Kidney (tissue), 14 donors: Measurements from ENCODE around the gene PKD1. TPM values are rescaled to one million over a fixed set of nuclear protein-coding genes. Genes with fewer than 3 reads are reported as not detected.
A peak's percentile ranks its signal among the peaks of the same experiment; 100 is the strongest.

Source experiments
- DNase-seq, 5 donors: peaks; one replicate each; pipeline ENCODE4 v3.0.0-alpha.2; 2013 to 2020
- FAIRE-seq: peaks from 2 replicates; lab custom pipeline; 2012; peaks lifted over from hg19 to GRCh38; lab: Jason Lieb, UNC
- H3K27ac ChIP-seq, 2 donors: one replicate each; pipeline ENCODE4 v1.7.0; 2013; ENCODE audit warnings: low read depth in 2 of 2, low read length in 2 of 2, inconsistent platforms in 1 of 2
- H3K27me3 ChIP-seq: one replicate; pipeline ENCODE4 v1.7.1; 2013; ENCODE audit warnings: low read length, inconsistent platforms; ENCODE audit not compliant: control insufficient read depth, insufficient read depth
- H3K36me3 ChIP-seq, 3 donors: one replicate each; pipeline versions ENCODE4 v1.7.0 to v1.7.1; 2013; ENCODE audit warnings: low read length in 3 of 3, control low read depth in 1 of 3, inconsistent platforms in 1 of 3; ENCODE audit not compliant: insufficient read depth in 3 of 3, control insufficient read depth in 2 of 3
- H3K4me1 ChIP-seq, 3 donors: one replicate each; pipeline versions ENCODE4 v1.7.0 to v1.7.1; 2013; ENCODE audit warnings: low read length in 3 of 3, inconsistent platforms in 1 of 3, low read depth in 1 of 3; ENCODE audit not compliant: control insufficient read depth in 2 of 3, insufficient read depth in 2 of 3
- H3K4me3 ChIP-seq, 3 donors: one replicate each; pipeline versions ENCODE4 v1.7.0 to v1.8.1; 2013; ENCODE audit warnings: low read length in 3 of 3, control low read depth in 1 of 3, inconsistent platforms in 1 of 3
- H3K9ac ChIP-seq, 3 donors: one replicate each; pipeline versions ENCODE4 v1.7.0 to v1.7.1; 2013; ENCODE audit warnings: low read length in 3 of 3, control low read depth in 1 of 3, inconsistent platforms in 1 of 3
- H3K9me3 ChIP-seq, 3 donors: one replicate each; pipeline versions ENCODE4 v1.7.0 to v1.7.1; 2013; ENCODE audit warnings: low read length in 3 of 3, control low read depth in 1 of 3, inconsistent platforms in 1 of 3; ENCODE audit not compliant: control insufficient read depth in 2 of 3, insufficient read depth in 1 of 3
- intact Hi-C: fragments of 100-400 bp; cut with DNase I; formaldehyde crosslinking; loops from one replicate; pipeline ENCODE4 v1.11.1; 2022
- polyA plus RNA-seq: library from polyadenylated mRNA; stranded (reverse); fragments of 350-450 nt; fragmentation: Illumina TruSeq; extraction: RNeasy Lipid Tissue Mini Kit (QIAGEN cat#74804); gene quantifications from one replicate; pipeline ENCODE4 v1.2.3, GENCODE V29; 2014; ENCODE audit warnings: low read depth, low replicate concordance; ENCODE audit not compliant: insufficient read depth
- total RNA-seq: library from RNA; stranded (reverse); fragmentation: NEBNext Ultra II Directional; extraction: Animal tissue kit (Norgen Biotek cat#: 25700); gene quantifications from one replicate; pipeline ENCODE4 v1.2.1, GENCODE V29; 2021
- TF ChIP-seq, protein P1 (sequence below): IDR thresholded peaks from 3 replicates; pipeline ENCODE4 v1.5.1; 2012; ENCODE audit warnings: mild to moderate bottlenecking, moderate library complexity, borderline replicate concordance; ENCODE audit not compliant: insufficient read depth; ENCODE audit errors: extremely low read depth
- donor health status: control.
- donor health status: control.
- donor health status: control.
- donor health status: control.
- donor health status: control.
- donor health status: DM: yes; HTN: yes; CAD: no.
- donor health status: Normal renal cell carcinoma (clear cell type).

PKD1 gene
- total and polyA plus RNA-seq, 2 donors from 2014 or later, result 16.2 to 88.3 TPM

DNA sequence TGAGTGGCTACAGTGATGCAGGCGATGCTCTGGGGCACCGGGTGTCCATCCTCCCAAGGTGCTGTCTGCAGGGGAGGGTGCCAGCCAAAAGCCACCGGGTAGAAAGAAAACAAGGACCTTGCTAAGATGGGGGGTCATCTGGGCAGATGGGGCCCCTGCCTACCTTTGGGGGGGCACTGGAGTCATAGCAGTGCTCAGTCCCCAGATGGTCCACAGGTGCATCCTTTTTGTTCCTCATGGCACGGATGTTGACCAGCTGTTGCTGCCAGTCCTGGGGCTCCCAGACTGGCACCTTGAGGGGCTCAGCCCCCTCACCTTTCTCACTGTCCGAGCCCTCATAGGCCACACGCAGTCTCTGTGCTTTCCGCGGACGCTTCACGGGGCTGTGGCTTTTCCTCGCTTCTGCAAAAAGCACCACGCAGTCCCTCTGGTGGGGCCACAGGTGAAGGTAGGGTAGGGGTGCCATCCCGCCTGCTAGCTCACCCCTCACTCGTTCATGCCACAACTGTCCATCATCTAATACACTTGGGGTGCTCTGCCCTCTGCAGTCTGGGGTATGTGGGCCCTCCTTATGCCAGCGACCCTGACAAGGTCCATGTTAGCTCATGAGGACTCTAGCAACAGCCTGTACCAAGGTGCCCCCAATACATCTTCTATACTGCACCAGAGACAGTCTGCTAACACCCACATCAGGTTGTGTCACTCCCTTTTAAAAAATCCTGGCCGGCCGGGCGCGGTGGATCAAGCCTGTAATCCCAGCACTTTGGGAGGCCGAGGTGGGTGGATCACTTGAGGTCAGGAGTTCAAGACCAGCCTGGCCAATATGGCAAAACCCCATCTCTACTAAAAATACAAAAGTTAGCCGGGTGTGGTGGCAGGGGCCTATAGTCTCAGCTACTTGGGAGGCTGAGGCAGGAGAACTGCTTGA lies 89.5 kb downstream of the PKD1 start:
- H3K36me3 ChIP-seq, result peaks cover 0 to 2% (median 2%) of the 10 kb centered on the region in 3 donors
- peaks cover 0 to 29% (median 4%) of the 10 kb centered on the region in 3 donors for H3K4me1 ChIP-seq
- TF ChIP-seq, protein P1, sequence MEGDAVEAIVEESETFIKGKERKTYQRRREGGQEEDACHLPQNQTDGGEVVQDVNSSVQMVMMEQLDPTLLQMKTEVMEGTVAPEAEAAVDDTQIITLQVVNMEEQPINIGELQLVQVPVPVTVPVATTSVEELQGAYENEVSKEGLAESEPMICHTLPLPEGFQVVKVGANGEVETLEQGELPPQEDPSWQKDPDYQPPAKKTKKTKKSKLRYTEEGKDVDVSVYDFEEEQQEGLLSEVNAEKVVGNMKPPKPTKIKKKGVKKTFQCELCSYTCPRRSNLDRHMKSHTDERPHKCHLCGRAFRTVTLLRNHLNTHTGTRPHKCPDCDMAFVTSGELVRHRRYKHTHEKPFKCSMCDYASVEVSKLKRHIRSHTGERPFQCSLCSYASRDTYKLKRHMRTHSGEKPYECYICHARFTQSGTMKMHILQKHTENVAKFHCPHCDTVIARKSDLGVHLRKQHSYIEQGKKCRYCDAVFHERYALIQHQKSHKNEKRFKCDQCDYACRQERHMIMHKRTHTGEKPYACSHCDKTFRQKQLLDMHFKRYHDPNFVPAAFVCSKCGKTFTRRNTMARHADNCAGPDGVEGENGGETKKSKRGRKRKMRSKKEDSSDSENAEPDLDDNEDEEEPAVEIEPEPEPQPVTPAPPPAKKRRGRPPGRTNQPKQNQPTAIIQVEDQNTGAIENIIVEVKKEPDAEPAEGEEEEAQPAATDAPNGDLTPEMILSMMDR, result no peak
- H3K27me3 ChIP-seq, result no peaks in the 10 kb centered on the region
- peak overlapping the region in 1 of 3 donors; percentile 34 for H3K9ac ChIP-seq
- DNase-seq (peak in 1 of 5 donors; percentile 50), FAIRE-seq (no peak)
- H3K4me3 ChIP-seq, result peak overlapping the region in 1 of 3 donors; percentile 44
- H3K27ac ChIP-seq, result no peak overlapping the region
- intact Hi-C loops, result no loop called here
- H3K9me3 ChIP-seq, result no peaks in the 10 kb centered on the region

DNA sequence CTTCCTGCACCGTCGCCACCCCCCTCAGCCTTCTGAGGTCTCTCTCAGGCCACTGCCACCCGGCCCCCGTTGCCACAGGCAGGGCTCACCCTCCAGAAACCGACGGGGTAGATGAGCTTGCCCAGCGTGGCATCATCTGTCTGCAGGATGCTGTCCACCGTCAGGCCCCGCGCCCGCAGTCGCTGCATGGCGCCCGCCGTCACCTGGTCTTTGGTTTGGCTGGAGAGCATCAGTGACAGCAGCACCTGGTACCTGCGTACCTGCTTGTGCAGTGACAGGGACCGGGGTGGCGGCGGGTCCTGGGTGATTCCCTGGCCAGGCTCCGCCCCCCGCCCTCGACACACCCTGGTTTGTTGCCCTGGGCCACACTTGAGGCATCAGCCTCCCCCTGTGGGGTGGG lies 91.2 kb downstream of the PKD1 start:
- no peaks in the 10 kb centered on the region for H3K27me3 ChIP-seq
- DNase-seq, result peak in 2 of 5 donors; percentile 56 to 79
- H3K9ac ChIP-seq, result no peak overlapping the region
- FAIRE-seq, result no peak
- no peak overlapping the region for H3K27ac ChIP-seq
- H3K4me1 ChIP-seq, result peaks cover 0 to 38% (median 4%) of the 10 kb centered on the region in 3 donors
- no peaks in the 10 kb centered on the region for H3K9me3 ChIP-seq
- intact Hi-C loops, result no loop called here
- H3K36me3 ChIP-seq, result no peaks in the 10 kb centered on the region
- TF ChIP-seq, protein P1, result no peak
- H3K4me3 ChIP-seq, result no peak overlapping the region

DNA sequence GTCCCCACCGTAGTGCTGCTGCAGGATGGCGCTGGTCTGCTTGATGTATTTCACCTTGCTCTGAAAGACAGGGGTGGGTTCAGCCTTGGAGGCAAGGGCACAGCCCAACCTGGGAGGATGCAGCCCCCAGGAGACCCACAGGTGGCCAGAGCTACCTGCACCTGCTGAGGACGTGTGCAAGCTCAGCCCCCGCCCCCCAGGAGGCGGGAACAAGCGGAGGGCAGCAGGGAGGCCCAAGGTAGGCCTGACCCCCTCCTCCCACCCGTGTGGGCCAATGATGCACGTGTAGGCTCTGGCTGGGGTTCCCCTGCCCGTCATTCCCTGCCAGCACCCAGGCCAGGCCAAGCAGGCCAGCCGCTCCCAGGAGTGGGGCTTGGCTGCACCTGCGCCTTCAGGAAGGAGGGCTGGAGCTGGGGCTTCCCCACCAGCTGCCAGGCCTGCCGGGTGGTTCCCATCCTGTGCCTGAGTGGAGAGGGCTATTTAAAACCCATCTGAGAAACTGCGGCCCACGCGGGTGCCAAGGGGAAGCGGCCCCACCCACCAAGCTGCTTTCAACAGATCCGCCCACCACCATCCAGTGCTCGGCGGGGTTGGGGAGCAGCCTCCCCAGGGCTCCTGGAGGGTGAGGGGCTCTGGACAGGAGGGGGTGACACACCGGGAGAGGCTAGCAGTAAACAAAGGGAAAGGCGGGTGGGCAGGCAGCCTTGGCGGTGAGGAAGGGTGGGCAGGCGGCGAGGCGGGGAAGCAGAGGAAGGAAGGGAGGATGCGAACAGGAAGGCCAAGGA lies 91.8 kb downstream of the PKD1 start:
- Histone ChIP-seq H3K4me1 (peaks cover 0 to 42% (median 4%) of the 10 kb centered on the region in 3 donors), H3K27ac (peak overlapping the region; percentile 37 to 43), H3K9me3 (no peaks in the 10 kb centered on the region), H3K27me3 (no peaks in the 10 kb centered on the region), H3K4me3 (no peak overlapping the region), H3K36me3 (no peaks in the 10 kb centered on the region), H3K9ac (no peak overlapping the region)
- TF ChIP-seq, protein P1, result no peak
- peak in 2 of 5 donors; percentile 65 to 87 for DNase-seq
- no peak for FAIRE-seq
- intact Hi-C loops, result no loop called here
